ENCODE measurements around the gene CD40. TPM values are rescaled to one million over a fixed set of nuclear protein-coding genes. Genes with fewer than 3 reads are reported as not detected.

The CD40 gene
- polyA plus RNA-seq, 4 donors = 4.8 to 7.6 (median 5.6) TPM

DNA sequence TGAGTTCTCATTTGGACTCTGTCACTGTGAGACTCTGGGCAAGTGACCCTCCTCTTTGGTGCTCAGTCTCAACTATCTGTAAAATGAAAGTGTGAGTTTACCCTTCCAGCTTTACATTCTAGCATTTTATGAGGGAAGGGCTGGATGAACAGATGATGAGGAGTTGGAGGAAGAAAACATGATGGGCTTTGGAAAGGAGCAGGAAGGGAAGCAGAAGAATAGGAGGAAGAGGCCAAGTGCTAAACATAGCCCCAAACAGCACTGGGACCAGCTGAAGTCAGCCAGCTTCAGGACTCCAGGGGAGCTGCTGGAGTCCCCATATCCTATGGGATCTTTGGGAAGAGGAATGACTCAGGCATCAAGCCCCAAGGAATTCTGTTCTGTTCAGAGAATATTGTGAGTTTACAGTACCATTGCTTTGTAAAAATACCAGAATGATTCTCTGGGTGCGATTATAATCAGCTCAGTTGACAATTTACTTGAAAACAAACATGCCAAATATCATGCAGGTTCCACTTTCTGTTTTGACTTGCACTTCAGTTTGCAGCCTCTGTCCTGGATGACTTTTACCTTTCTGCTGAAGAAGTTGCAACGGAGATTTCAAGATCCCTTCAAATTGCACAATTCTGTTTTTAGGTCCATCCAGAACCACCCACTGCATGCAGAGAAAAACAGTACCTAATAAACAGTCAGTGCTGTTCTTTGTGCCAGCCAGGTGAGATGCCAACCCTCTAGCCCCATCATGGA is 3.2 kb downstream of the CD40 start:
- DNase-seq (ENCODE audit: low read depth in 4 of 4, low spot score in 3 of 4) = no peak

DNA sequence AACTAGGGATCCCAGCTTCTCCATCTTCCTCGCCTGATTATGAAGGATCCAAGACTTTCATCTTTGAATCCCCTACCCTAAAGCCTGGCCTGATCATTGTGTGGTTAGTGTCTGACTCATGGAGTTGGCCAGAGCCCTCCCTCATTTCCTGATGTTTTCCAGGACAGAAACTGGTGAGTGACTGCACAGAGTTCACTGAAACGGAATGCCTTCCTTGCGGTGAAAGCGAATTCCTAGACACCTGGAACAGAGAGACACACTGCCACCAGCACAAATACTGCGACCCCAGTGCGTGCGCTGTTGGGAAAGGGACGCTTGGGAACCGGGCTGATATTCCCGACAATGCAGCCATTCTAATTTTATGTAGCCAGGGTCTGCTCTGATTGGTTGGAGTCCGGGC is 4.0 kb downstream of the CD40 start:
- DNase-seq (ENCODE audit: low read depth in 4 of 4, low spot score in 3 of 4) = no peak

DNA sequence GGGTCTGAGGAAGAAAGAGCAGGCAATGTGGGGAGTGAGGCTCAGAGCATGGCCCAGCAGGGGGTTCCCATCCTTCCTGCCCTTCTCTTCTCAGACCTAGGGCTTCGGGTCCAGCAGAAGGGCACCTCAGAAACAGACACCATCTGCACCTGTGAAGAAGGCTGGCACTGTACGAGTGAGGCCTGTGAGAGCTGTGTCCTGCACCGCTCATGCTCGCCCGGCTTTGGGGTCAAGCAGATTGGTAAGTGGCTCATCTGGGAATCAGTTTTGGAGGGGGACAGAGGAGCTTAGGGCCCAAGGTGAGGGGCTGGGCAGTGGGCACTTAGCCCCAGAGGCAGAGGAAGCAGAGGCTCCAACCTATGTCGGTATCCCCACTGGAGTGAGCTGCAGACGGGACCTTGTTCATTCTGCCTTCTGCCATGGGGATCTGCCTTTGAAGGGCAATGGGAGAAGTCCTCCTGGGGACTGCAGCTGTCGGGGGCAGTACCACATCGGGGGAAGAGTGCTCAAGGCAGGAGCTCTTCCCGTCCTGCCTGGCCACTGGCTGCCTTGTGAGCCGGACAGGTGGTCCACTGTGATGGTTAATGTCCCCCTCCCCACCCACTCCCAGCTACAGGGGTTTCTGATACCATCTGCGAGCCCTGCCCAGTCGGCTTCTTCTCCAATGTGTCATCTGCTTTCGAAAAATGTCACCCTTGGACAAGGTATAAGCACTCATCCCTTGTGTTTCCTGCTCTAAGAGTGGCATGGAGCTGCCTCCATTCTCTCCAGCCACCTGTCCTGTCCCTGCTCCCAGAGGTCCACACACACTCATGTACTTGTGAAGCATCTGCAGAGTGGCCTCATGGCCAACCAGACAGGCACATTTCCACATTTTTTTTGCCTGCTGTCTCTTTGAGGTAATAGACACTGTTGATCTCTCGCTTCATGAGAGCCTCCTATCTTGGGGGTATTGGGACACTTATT is 4.7 kb downstream of the CD40 start:
- no peak for DNase-seq (ENCODE audit: low read depth in 4 of 4, low spot score in 3 of 4)

DNA sequence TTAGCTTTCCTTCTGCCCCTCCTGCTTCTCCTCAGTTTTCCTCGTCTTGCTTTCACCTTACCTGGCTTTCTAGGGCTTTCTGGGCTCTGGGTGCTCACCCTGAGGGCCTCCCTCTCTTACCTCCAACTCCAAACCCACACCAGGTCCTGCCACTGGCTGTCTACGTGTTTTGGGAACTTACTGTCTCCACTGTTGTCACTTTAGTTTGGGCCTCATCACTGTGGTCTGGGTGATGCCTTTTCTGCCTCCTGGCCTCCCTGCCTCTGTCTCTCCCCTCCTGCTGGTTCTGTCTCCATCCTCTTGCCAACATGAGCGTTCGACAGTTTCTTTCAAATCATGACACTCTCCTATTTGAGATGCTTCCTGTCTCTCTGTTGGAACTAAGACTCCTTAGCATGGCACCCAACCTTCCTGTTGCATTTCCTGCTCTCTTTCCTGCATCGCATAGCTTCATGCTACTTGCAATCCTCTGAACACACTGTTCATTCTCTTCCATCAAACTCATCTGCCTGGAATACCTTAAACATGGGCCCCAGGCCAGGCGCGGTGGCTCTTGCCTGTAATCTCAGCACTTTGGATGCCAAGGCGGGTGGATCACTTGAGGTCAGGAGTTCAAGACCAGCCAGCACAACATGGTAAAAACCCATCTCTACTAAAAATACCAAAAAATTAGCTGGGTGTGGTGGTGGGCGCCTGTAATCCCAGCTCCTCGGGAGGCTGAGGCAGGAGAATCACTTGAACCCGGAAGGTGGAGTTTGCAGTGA is 5.5 kb downstream of the CD40 start:
- no peak for DNase-seq (ENCODE audit: low read depth in 4 of 4, low spot score in 3 of 4)

DNA sequence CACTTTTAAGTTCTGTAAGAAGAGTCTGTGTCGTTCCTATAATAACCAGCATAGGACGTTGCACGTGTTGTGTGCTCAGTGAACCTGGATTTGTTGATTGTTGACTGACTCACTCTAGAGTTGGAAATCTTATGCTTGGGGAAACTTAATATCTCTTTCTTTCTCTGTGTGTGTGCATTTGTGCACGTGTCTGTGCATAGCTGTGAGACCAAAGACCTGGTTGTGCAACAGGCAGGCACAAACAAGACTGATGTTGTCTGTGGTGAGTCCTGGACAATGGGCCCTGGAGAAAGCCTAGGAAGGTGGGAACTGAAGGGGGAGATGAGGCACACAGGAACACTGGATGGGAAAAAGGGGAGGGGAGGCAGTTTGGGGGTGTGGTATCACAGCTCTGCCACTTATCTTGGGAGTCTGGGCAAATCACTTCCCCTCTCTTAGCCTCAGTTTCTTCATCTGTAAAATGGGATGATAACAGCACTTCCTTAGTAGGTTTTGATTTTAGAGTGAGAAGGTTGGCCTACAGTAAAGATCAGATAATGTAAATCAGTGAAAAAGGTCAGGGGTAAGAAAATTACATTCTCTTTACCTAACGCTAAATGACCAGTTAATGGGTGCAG is 8.4 kb downstream of the CD40 start:
- no peak for DNase-seq (ENCODE audit: low read depth in 4 of 4, low spot score in 3 of 4)

DNA sequence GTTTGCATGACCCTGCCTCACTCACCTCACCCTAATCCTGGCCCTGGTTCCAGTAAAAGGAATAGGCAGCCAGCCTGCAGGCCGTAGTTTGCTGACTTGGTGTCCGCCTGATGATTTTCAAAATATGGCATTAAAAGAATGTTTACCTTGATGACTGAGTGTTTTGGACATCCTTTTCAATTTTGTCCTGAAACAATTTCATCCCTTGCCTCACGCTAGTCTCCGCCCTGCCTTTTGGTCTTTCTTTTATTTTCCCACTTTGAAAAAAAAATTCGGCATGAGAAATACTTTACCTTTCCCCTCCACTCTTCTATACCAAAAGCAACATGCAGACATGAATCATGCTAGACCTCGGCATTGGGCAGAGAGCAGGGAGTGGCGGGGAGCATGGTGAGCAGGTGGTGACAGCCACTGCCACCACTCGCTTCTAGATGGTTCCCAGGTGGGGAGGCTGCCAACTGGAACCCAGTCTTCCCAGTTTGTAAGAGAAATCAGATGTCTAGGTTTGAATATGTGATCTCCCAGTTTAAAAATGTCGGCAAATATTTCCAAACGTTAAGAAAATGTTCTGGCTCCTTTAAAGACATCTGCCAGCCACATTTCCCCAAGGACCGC is 9.4 kb downstream of the CD40 start:
- DNase-seq (ENCODE audit: low read depth in 4 of 4, low spot score in 3 of 4) = no peak

DNA sequence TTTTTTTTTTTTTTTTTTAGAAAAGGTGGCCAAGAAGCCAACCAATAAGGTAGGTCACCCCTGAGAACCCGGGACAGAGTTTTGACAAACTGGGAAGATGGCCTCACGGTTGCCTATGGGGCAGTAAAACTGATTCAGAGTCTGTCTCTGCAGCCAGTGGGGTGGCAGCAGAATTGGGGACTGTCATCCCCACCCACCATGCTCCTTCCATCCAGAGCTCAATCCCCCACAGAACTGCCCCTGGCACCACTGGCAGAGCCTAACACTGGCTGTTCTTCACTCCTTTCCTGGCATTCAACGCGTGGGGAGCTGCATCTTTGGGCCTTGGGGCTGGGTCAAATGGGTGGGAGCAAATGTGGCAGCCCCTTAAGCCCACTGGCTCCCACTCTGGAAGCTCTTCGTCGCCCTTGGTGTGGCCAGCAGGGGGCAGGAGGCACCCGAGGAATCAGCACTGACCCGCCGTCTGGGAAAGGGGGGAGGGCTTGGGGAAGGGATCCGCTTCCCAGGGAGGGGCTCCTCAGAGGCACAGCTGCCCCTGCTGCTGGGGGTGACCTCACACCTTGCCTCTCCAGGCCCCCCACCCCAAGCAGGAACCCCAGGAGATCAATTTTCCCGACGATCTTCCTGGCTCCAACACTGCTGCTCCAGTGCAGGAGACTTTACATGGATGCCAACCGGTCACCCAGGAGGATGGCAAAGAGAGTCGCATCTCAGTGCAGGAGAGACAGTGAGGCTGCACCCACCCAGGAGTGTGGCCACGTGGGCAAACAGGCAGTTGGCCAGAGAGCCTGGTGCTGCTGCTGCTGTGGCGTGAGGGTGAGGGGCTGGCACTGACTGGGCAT is 10.4 kb downstream of the CD40 start:
- DNase-seq (ENCODE audit: low read depth in 4 of 4, low spot score in 3 of 4) = no peak

DNA sequence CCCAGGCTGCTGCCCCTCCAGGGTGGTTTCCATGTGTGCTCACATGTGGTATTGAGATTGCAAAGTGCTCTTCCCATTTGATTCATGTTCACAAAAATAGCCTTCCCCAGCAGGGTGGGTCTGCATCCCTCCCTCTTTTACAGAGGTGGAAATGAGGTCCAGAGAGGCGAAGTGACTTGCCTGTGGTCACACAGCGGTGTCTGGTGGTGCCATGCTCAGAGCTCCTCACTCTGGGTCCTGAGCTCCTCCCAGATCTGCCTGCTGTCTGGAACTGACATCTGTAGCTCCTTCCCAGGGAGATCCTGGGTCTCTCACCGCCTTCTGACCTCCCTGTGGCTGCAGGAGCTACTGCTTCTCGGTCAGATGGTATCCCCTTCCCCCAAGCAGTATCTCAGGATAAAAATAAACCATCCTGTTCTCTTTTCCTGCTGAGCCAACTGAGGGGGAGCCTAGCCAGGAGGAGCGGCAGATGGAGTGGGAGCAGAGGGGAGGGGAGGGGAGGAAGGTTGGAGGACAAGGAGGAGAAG is 11.9 kb downstream of the CD40 start:
- no peak for DNase-seq (ENCODE audit: low read depth in 4 of 4, low spot score in 3 of 4)

DNA sequence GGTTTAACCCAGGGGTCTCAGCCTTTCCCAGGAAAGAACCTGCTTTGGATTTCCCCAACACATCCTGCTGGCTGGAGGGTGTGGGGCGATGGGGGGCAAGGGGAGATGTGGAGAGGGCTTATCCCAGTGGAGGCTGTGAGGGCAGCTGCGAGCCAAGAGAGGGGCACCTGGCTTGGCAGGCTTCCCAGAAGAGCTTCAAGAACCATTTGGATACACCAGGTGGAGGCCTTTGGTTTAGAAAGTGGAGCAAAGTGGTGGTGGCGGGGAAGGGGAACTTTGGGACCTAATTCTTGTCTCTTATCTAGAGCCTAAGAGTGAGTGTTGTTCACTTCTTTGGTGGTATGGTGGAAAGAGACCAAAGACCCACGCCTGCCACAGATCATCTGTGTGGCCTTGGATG is 12.4 kb downstream of the CD40 start:
- no peak for DNase-seq (ENCODE audit: low read depth in 4 of 4, low spot score in 3 of 4)

DNA sequence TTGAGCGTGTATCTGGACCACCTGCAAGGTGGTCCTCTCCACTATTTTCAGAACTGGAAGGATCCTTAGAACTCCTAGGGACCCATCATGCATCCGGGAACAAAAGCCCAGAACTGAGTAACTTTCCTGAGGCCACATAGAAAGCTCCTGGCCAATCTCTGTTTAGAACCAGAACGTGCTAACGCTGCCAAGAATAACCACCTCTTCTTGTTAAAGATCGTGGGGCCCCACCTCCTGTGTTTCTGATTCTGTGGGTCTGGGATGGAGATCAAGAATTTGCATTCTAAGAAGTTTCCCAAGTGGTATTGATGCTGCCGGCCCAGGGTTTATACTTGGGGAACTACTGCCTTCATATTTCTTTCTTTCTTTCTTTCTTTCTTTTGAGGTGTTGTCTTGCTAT is 13.3 kb downstream of the CD40 start:
- DNase-seq (ENCODE audit: low read depth in 4 of 4, low spot score in 3 of 4) = no peak

DNA sequence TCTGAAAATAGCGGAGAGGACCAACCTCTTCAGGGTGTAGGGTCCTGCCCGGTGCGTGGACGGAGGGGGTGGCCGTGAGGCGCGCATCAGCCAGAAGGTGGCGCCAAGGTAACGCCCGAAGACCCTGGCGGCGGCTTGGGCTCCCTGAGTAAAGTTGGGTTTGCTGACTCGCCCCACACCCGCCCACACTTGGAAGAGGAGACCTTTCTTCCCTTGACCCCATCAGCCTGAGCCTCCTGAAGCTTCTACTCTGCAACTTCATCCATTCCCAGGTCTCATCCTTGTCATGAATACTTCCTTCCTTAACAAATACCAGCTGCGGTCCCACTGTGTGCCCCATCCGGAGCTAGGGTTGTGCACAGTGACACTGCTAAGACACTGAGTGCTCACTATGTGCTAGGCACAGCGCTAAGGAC is 14.6 kb downstream of the CD40 start:
- peak in 2 of 4 donors; percentile 22 to 29 for DNase-seq (ENCODE audit: low read depth in 4 of 4, low spot score in 3 of 4)

DNA sequence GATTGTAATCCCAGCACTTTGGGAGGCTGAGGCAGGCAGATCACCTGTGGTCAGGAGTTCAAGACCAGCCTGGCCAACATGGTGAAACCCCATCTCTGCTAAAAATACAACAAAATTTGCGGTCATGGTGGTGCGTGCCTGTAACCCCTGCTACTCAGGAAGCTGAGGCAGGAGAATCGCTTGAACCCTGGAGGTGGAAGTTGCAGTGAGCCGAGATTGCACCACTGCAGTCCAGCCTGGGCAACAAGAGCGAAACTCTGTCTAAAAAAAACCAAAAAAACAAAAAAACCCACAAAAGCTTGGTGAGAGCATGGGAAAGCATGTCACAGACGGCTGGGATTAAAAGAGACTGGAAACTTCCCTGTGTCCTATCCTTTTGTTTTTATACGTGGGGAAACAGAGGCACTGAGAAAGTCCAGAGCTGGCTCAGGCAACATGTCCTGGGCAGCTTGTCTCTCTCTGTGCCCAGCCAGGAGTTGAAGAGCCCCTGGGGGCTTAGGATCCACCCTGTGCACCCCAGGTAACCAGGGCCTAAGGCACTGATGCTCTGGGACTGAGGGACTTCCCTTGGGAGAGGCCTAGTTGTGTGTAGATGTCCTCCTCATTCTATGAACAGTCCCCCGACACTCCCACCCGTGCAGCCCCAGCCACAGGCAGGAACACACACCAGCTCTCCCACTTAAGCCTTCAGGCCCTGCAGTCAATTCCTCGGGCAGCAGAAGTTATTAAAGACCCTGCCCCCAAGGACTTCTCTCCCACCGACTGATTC is 16.0 kb downstream of the CD40 start:
- DNase-seq (ENCODE audit: low read depth in 4 of 4, low spot score in 3 of 4) = no peak

DNA sequence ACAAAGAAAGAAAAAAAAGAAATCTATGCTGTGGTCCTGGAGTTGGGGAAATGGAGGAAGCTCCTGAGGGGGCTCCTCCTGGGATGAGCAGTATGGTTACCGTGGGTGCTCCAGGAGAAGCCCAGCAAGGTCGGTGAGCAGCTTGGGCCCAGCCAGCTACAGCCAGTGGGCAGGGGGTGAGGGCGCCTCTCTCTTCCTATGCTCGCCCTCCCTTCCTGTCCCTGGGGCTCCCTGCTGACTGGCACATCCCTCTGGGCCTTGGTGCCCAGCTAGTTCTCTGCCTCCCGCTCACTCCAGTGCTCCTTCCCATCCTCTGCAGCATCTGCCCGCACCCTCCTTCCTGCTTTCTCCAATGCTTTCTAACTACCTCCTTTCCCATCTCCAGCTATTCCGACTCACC is 16.6 kb downstream of the CD40 start:
- DNase-seq (ENCODE audit: low read depth in 4 of 4, low spot score in 3 of 4) = no peak

DNA sequence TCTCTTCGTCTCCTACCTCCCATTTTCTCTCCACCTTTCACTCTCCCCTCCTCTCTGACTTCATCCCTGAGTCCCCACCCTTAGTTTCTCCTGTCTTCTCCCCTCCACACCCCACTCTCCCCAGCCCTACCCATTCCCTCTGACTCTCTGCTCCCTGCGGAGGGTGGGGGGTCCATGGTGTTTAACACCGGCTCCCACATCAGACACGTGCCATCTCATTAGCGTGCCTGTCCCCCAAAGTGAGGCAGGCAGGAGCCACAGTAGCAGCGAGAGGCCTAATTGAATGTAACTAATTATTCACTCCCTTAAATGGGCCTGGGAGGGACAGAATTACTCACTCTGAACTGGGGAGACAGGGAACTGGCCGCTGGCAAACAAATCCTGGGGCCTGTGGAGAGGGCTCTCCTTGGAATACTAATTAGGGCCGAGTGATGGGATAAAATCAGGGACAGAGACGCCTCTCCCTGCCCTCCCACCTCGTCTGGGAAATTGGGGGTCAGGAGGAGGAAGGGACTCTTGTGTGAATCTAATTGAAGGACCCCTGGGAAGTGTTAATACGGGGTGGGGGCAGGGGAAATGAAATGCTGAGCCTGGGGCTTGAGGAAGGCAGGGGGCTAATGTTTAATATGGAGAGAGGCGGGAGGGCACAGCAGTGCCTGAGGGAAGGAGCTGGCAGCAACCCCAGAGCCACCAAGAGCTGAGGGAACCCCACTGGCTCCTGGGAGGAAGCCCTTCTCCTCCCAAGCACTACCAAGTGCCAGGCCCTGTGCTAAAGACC is 17.9 kb downstream of the CD40 start:
- no peak for DNase-seq (ENCODE audit: low read depth in 4 of 4, low spot score in 3 of 4)

DNA sequence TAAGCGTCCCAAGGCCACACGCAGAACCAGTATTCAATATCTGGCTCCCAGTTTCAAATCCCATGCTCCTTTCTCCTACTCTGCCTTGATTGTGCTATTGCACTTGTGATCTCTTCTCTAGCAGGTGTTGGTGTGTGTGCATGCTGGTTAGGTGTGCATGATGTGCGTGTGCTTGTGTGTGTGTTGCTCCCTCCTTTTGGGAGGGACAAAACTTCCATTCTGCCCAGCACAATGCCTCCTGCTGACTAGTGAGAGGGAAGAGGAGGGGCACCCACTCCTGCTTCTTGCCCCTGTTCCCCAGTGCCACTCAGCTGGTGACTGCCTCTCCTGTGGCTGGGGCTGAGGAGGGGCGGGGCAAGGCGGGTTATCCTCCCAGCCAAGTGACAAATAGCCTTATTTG is 19.7 kb downstream of the CD40 start:
- no peak for DNase-seq (ENCODE audit: low read depth in 4 of 4, low spot score in 3 of 4)

DNA sequence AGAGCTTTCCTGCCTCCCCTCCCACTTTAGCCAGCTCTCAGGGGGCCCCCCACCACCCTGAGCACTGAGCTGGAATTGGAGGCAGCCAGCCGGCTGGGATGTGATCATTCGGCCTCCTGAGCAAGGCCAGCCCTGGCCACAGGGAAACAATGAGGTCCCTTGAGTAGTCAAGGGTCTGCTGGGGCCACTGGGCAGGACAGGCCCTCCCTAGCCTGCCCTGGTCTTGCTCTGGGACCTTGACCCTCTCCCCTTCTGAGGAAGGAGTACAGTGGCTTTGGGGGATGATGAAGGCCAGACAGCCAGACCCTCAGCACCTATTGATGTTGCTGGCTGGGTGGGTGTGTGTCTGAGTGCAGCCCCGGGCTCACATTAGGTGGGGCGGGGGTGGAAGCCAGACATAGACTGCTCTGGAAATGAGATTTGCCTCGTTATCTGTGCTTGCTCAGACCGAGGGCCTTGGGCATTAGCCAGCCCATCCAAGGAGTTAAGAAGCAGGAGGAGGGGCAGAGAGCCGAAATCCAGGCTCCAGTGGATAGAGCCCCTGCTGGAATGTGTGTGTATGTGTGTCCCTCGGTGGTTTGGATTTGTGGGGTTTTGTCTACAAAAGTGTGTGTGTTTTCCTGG is 21.3 kb downstream of the CD40 start:
- no peak for DNase-seq (ENCODE audit: low read depth in 4 of 4, low spot score in 3 of 4)

DNA sequence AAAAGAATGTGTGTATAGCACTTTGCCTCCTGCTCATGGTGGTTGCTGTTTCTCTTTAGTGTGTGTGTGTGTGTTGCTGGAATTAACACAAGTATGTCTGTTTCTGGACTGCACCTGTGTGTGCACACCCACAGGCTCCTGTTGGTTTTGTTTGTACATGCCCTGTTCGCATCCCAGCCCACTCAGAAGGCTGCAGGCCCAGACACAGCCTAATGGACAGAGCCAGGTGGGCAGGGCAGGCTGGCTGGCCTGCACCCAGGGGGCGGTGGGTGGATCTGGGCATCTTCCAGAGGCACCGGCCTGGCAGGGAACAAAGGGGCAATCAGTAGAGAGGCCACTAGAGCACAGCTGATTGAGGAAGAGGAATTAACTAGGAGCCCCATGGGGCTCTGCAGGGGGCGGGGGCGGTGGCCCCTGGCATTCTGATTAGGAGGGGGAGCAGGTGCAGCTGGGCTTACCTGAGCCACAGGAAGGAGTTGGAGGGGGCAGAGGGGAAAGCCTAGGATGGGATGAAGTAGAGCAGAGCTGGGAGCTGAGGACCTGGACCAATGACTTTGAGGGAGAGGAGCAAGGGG is 21.9 kb downstream of the CD40 start:
- DNase-seq (ENCODE audit: low read depth in 4 of 4, low spot score in 3 of 4) = no peak

Data from left renal pelvis (tissue), 4 donors.